GM12878 (cell line): Measurements from ENCODE around the gene C15orf61. TPM values are rescaled to one million over a fixed set of nuclear protein-coding genes. Genes with fewer than 3 reads are reported as not detected.

ENCODE experiments used
- ATAC-seq: fragments of 200-7000 bp; cut with Tn5 transposase; 3 replicates; pipeline ENCODE4 v1.9.1; 2020; ENCODE audit warnings: mild to moderate bottlenecking, moderate library complexity
- BruUV-seq: library from RNA; stranded (reverse); fragments of 400-500 nt; replicated peaks from 2 replicates; lab custom pipeline; 2021; lab: Mats Ljungman, UMichigan
- CTCF ChIA-PET: fragments of 300-600 bp; sonication (Branson Sonifier 250); formaldehyde crosslinking; extraction: SDS; loops from one replicate; lab custom pipeline; 2021; ENCODE audit warnings: inconsistent platforms; lab: Yijun Ruan, JAX
- POLR2A ChIA-PET: fragments of 350-600 bp; formaldehyde crosslinking; extraction: SDS; loops from one replicate; lab custom pipeline; 2021; ENCODE audit warnings: inconsistent platforms; lab: Charles Lee
- RAD21 ChIA-PET: fragments of 300-600 bp; sonication (Branson Sonifier 250); formaldehyde crosslinking; loops from one replicate; lab custom pipeline; 2023; ENCODE audit warnings: antibody characterized with exemption; ENCODE audit not compliant: unreplicated experiment; lab: Charles Lee
- SMC1A ChIA-PET: fragments of 300-600 bp; sonication (Branson Sonifier 250); formaldehyde crosslinking; loops from one replicate; lab custom pipeline; 2023; ENCODE audit not compliant: unreplicated experiment, uncharacterized antibody; lab: Charles Lee
- DNase-seq: peaks from one replicate; pipeline ENCODE4 v3.0.0-alpha.2; 2011; ENCODE audit warnings: low read depth, low spot score
- FAIRE-seq: peaks from 3 replicates; lab custom pipeline; 2011; peaks lifted over from hg19 to GRCh38; lab: Jason Lieb, UNC
- H2AFZ ChIP-seq: 2 replicates; pipeline ENCODE4 v1.6.0; 2011; ENCODE audit warnings: low read depth, low read length, control low read depth; ENCODE audit not compliant: control insufficient read depth
- H3K27ac ChIP-seq: 2 replicates; pipeline ENCODE4 v1.5.1; 2011; ENCODE audit warnings: control low read depth; ENCODE audit not compliant: control insufficient read depth, insufficient read depth
- H3K27me3 ChIP-seq, 2 experiments: replicated peaks in 1 of 2; 2 replicates each; pipeline versions ENCODE4 v1.6.0 to v1.6.1; 2011; ENCODE audit warnings: low read length in 1 of 2; ENCODE audit not compliant: control insufficient read depth in 2 of 2, insufficient read depth in 2 of 2
- H3K36me3 ChIP-seq, 2 experiments: 2 replicates each; pipeline ENCODE4 v1.5.1; 2011; ENCODE audit warnings: low read length in 1 of 2; ENCODE audit not compliant: control insufficient read depth in 2 of 2, insufficient read depth in 2 of 2
- H3K4me1 ChIP-seq: 2 replicates; pipeline ENCODE4 v1.6.1; 2011; ENCODE audit warnings: mild to moderate bottlenecking, low read length, moderate library complexity, mixed read lengths; ENCODE audit not compliant: control insufficient read depth, insufficient read depth
- H3K4me2 ChIP-seq: 2 replicates; pipeline ENCODE4 v1.6.0; 2011; ENCODE audit warnings: control low read depth; ENCODE audit not compliant: control insufficient read depth, insufficient read depth
- H3K4me3 ChIP-seq: fragments of 200-600 bp; sonication (generic); 2 replicates; pipeline ENCODE4 v1.5.1; 2016
- H3K79me2 ChIP-seq: 2 replicates; pipeline ENCODE4 v1.6.0; 2011; ENCODE audit warnings: low read length; ENCODE audit not compliant: control insufficient read depth, insufficient read depth
- H3K9ac ChIP-seq: 2 replicates; pipeline ENCODE4 v1.8.0; 2011; ENCODE audit warnings: low read length, control low read depth, mixed read lengths; ENCODE audit not compliant: control insufficient read depth, insufficient read depth
- H3K9me3 ChIP-seq: replicated peaks from 3 replicates; pipeline ENCODE4 v1.5.1; 2011; ENCODE audit warnings: mild to moderate bottlenecking, low read length; ENCODE audit not compliant: control insufficient read depth, insufficient read depth
- H4K20me1 ChIP-seq: 2 replicates; pipeline ENCODE4 v1.6.0; 2011; ENCODE audit not compliant: control insufficient read depth, insufficient read depth
- BHLHE40 ChIP-seq, 2 experiments: fragments of 450-650 bp in 1 of 2; IDR thresholded peaks; 2 replicates each; pipeline ENCODE4 v1.6.1; 2011 to 2017; ENCODE audit warnings: low read depth in 2 of 2, borderline replicate concordance in 1 of 2, improper control_type of control experiment in 1 of 2, low read length in 1 of 2, mild to moderate bottlenecking in 1 of 2
- EED ChIP-seq: sonication (generic); IDR thresholded peaks from 2 replicates; pipeline ENCODE4 v1.6.1; 2016; ENCODE audit warnings: antibody characterized with exemption, low read depth
- KLF5 ChIP-seq: fragments of 450-650 bp; IDR thresholded peaks from 2 replicates; pipeline ENCODE4 v1.6.1; 2014; ENCODE audit warnings: mild to moderate bottlenecking; ENCODE audit not compliant: partially characterized antibody
- MTA2 ChIP-seq: fragments of 450-650 bp; IDR thresholded peaks from 2 replicates; pipeline ENCODE4 v1.6.1; 2016; ENCODE audit warnings: low read depth, mild to moderate bottlenecking, moderate library complexity
- NFYA ChIP-seq: IDR thresholded peaks from 2 replicates; pipeline ENCODE4 v1.6.1; 2011; ENCODE audit warnings: low read depth, mild to moderate bottlenecking, low read length, improper control_type of control experiment, borderline replicate concordance
- NFYB ChIP-seq: IDR thresholded peaks from 2 replicates; pipeline ENCODE4 v1.6.1; 2011; ENCODE audit warnings: low read depth, mild to moderate bottlenecking, low read length, improper control_type of control experiment, moderate library complexity; ENCODE audit not compliant: insufficient read depth
- RBBP5 ChIP-seq: fragments of 200-600 bp; sonication (generic); conservative IDR thresholded peaks from 2 replicates; pipeline ENCODE4 v1.6.1; 2016
- SMC3 ChIP-seq: IDR thresholded peaks from 2 replicates; pipeline ENCODE4 v1.6.1; 2011; ENCODE audit warnings: low read length, improper control_type of control experiment, borderline replicate concordance
- SP1 ChIP-seq: IDR thresholded peaks from one replicate; pipeline ENCODE4 v1.6.1; 2011; ENCODE audit warnings: low read depth, low read length
- SPI1 ChIP-seq: IDR thresholded peaks from 2 replicates; pipeline ENCODE4 v1.6.1; 2011; ENCODE audit warnings: low read depth, mild to moderate bottlenecking, low read length, moderate library complexity, borderline replicate concordance; ENCODE audit not compliant: insufficient read depth
- USF2 ChIP-seq: IDR thresholded peaks from 2 replicates; pipeline ENCODE4 v1.6.1; 2011; ENCODE audit warnings: low read depth, low read length, improper control_type of control experiment, borderline replicate concordance
- ZNF207 ChIP-seq: fragments of 450-650 bp; IDR thresholded peaks from 2 replicates; pipeline ENCODE4 v1.6.1; 2014; ENCODE audit warnings: antibody characterized with exemption, mild to moderate bottlenecking, borderline replicate concordance
- ZNF274 ChIP-seq: IDR thresholded peaks from one replicate; pipeline ENCODE4 v1.8.0; 2011; ENCODE audit not compliant: insufficient read length, insufficient read depth
- WGBS: methylation state at CpG from one replicate; pipeline ENCODE4 v1.1.6; 2016; ENCODE audit warnings: low lambda C conversion rate; ENCODE audit not compliant: insufficient replicate concordance, insufficient coverage; ENCODE audit errors: missing lambda C conversion rate; 5-methylcytosine and 5-hydroxymethylcytosine counted together
- in situ Hi-C: fragments of 300-500 bp; cut with MboI; formaldehyde crosslinking; loops from 9 replicates; pipeline ENCODE4 v1.14.3; 2018; ENCODE audit warnings: mixed read lengths
- intact Hi-C: fragments of 100-400 bp; cut with micrococcal nuclease; formaldehyde crosslinking; loops from one replicate; pipeline ENCODE4 v1.14.2; 2022; ENCODE audit not compliant: unreplicated experiment
- polyA plus RNA-seq, 11 experiments: library from polyadenylated mRNA; depleted of rRNA in 4 of 11; unstranded in 6 of 11; stranded (reverse) in 5 of 11; fragments of >200 nt; fragmentation: Nextera tagmentation in 4 of 11; fragmentation: Illumina TruSeq in 1 of 11; extraction: Ambion mirVana in 4 of 11; extraction: Trizol in 1 of 11; gene quantifications; 1 replicate in 1 of 11; 2 replicates in 10 of 11; pipeline versions ENCODE4 v1.2.1 to v1.2.3, GENCODE V29; 2011 to 2016; ENCODE audit warnings: inconsistent platforms in 2 of 11, missing spikeins in 2 of 11, low read depth in 1 of 11
- total RNA-seq, 4 experiments: library from RNA; depleted of rRNA in 3 of 4; stranded (reverse); fragments of >200 nt in 3 of 4; fragmentation: Illumina TruSeq in 1 of 4; extraction: Trizol in 1 of 4; gene quantifications; 2 replicates each; pipeline versions ENCODE4 v1.2.1 to v1.2.3, GENCODE V29; 2013 to 2021

The C15orf61 gene
- total and polyA plus RNA-seq, 10 of the 15 experiments (the other 5 are each of a cell fraction or from before 2014, with no cell fraction given) = 1.4 to 8.7 (median 4.3) TPM

- TF ChIP-seq NFYB (no peak), SMC3 (no peak), ZNF274 (no peak), USF2 (no peak), RBBP5 (no peak), SP1 (no peak), SPI1 (no peak), EED (no peak), ZNF207 (no peak)
Observed at GRCh38 chr15:67509918-67510317, 11.0 kb upstream of the C15orf61 start (continued).

- 77% methylated on average over 7 of the region's 7 CpGs for WGBS
- Histone ChIP-seq H2AFZ (no peak overlapping the region), H3K9me3 (no peaks in the 10 kb centered on the region), H3K4me1 (peaks cover 17% of the 10 kb centered on the region), H3K27ac (no peak overlapping the region), H3K27me3 (no peaks in the 10 kb centered on the region), H3K4me3 (no peak overlapping the region), H3K4me2 (no peak overlapping the region), H3K9ac (no peak overlapping the region), H3K36me3 (peaks cover 0 to 6% of the 10 kb centered on the region in 2 experiments; a peak in 1 of 4 replicates), H3K79me2 (no peaks in the 10 kb centered on the region), H4K20me1 (no peaks in the 10 kb centered on the region)
- DNase-seq = no peak
- peak; percentile 71 for ATAC-seq
- BruUV-seq = no TSS peak
- CTCF ChIA-PET = interaction anchor here (0.7 to 1.6 kb wide), 3 partner anchors 10 to 46 kb away, joined by 3 to 6 read pairs (median 5); partner anchors contain the start of gene C15orf61
- POLR2A ChIA-PET = interaction anchor here (0.6 to 0.8 kb wide), 2 partner anchors 26 to 520 kb away, joined by 3 to 6 read pairs; no protein-coding TSS in a partner anchor
- RAD21 ChIA-PET = interaction anchor here (0.6 to 1.1 kb wide), 4 partner anchors 9 to 328 kb away, joined by 3 to 5 read pairs (median 3); no protein-coding TSS in a partner anchor
- intact Hi-C loops = no loop called here
- in situ Hi-C loops = no loop called here
- no peak for TF ChIP-seq NFYA
- TF ChIP-seq MTA2 = peak; percentile 83
- peak; percentile 66 to 84; a peak in 3 of 4 replicates for TF ChIP-seq BHLHE40 (IDR thresholded peaks at IDR 0.05; ENCODE audit: borderline replicate concordance in 1 of 2, low read depth in 2 of 2, low read length in 1 of 2)
- no peak for TF ChIP-seq KLF5
- SMC1A ChIA-PET = interaction anchor here (0.9 to 1.9 kb wide), 4 partner anchors 9 to 234 kb away, joined by 3 to 7 read pairs (median 4); no protein-coding TSS in a partner anchor
- FAIRE-seq = no peak
Observed at GRCh38 chr15:67510597-67511190, 10.2 kb upstream of the C15orf61 start.
